NCI-H510A (cell line): ENCODE measurements around the gene CD164L2.

Source experiments
- DNase-seq: peaks from one replicate; lab custom pipeline; 2025; lab: John Stamatoyannopoulos, UW

Gene CD164L2

DNA sequence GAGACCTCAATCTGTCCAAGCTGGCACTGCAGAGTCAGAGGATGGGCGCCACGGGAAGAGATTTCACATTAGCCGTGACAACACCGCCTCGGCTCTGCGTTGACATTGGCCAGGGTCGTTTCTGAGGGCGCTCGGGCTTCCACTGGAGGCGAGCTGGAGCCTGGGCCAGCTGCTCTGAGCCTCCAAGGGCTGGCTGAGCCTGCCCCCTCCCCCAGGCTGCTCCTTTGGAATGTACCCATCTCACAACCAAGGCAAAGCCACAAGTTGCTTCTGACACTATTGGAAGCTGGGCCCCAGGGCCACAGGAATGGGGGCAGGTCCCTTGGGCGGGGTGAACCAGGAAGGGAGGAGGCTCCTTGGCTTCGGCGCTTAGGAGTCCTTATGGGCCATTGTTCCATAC lies 21.9 kb upstream of the CD164L2 start:
- DNase-seq, result no peak

DNA sequence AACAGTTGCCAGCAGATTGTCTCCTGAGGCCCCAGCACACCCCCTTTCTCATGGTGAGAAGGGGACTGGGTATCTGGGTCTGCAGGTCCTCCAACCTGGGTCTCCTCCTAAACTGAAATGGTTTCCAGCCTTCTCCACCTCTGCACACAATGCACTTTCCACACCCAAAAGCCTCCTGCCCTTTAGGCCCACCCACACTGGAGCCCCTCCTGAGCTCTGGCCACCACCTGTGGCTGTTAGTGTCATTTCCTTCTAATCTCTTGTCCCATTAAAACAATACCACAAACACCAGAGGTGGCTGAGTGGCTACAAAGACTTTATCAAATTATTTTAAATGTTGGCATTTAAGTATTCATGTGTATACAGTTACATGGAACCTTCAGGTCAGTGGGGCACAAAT lies 20.8 kb upstream of the CD164L2 start:
- no peak for DNase-seq

DNA sequence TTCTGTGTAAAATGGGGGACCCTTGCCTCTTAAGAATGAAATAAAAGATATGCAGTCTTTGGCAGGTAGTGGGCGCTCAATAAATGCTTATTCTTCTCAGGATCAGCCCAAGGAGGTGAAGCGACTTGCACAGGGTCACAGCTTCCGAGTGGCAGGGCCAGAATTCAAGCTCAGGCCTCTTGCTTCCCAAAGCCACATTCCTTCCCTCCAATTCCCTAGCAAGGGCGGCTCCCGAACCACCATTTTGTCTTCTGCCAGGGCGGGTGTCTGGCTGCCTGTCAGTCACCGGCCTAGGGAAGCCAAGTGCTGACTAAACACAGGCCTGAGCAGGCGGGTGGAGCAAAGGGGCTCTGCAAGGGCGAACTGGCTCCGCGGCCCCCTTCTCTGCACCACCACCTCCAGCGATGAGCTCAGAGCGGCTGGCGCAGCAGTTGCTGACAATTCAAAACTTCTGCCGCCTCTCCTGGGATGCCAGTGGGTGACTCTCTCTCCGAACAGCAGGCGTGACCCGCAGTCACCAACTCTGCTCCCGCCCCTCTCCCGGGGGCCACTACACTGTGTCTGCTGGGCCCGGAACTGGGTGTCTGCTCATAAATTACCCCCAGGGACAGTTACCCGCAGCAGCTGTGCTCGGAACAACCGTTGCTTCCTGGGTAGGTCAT lies 20.1 kb upstream of the CD164L2 start:
- DNase-seq, result no peak

DNA sequence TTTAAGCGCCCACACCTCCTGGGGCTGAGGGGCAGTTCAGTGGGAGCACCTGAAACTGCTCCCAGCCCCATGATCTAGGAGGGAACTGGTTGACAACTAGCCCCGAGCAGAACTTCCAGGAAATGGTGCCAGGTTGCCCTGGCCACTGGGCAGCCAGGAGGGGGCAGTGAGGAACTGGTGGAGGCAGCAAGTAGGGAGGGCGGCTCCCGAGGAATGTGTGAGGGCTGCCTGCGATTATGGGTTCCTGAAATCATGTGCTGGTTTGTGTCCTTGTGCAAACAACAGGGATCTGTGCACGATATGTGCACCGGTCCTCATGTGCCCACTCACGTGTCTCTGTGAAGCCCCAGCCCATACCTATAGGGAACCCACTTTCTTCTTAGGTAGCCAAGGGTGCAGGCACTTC lies 19.2 kb upstream of the CD164L2 start:
- no peak for DNase-seq

DNA sequence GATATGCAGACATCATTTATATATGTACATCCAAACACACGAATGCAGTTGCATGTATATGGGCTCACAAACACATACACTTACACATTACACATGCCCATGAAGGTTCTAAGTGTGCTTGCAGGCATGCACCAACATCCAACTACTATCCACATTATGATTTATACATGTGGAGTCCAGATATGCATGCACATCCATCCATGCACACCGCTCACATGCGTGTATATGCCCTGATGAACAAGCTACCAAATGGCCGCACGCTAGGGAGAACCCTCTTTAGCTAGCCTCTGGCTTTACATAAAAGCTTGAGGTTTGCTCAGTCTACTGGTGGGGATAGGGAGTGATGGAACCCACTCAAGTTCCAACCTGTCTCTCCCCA lies 17.8 kb upstream of the CD164L2 start:
- no peak for DNase-seq

DNA sequence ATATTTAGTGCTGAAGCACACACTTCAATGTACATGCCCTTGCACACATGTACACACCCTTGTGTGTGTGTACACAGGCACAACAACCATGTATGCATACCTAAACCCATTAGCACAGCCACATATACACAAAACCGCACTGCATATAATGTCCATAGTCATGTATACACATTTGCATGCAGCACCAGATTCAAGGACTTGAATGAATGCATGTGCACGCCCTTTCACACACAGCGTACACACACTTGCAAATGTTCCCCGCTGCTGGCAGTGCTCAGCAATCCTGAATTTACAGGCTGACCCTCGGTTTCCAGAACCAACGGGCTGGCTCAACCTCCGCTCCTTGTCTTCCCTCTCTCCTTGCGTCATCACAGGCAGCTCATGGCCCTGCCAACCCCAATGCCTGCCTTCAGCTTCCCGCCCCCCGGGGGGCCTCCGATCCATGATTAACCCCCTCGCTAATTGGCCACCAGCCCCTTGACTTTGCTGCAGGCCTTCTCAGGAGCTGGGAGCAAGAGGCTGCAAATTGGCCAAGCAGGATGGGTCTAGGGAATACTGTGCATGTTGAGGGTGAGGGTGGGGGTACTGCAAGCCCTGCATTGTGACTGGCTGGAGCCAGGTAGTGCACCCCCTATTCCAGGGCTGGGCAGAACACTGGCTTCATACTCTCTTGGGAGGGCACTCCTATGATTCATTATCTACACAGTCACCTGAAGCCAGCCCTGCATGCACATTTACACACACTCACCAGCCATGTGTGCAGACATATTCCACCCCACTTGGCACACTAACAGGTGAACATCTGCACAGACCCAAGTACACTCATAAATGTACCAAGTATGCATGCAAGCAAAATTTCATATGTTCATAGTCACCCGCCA lies 17.2 kb upstream of the CD164L2 start:
- DNase-seq, result no peak

DNA sequence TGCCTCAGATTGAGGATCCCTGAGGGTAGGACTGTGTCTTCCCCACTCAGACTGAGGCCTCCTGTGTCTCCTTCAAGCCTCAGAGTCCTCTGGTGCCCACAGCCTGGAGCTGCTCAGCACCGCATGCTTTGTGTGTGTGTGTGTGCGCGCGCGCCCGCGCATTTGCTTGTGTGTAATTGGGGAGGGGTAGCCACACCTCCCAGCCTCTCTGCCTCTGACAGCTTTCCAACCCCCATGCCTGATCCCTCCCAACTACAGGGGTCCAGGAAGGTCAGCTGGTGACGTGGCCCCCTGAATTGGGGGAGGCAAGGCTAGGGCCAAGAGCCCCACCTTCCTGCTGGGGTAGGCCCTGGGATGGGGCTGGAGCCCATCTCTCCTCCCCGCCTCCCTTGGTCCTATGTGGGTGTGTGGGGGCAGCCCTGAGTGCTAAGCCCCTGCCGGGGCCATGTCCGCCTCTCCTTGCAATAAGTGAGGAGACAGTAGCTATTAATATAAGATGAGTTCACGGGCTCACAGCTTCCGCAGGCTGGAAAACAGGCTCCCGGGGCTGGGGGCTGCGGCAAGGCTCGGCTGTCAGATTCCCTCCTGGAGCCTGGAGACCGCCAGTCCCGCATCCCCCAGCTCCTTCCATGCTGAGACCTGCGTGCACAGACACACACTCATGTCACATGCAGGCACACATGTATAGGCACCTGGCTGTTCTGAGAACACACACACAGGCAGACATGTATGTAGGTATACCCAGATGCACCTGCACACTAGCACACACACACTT lies 16.3 kb upstream of the CD164L2 start:
- no peak for DNase-seq

DNA sequence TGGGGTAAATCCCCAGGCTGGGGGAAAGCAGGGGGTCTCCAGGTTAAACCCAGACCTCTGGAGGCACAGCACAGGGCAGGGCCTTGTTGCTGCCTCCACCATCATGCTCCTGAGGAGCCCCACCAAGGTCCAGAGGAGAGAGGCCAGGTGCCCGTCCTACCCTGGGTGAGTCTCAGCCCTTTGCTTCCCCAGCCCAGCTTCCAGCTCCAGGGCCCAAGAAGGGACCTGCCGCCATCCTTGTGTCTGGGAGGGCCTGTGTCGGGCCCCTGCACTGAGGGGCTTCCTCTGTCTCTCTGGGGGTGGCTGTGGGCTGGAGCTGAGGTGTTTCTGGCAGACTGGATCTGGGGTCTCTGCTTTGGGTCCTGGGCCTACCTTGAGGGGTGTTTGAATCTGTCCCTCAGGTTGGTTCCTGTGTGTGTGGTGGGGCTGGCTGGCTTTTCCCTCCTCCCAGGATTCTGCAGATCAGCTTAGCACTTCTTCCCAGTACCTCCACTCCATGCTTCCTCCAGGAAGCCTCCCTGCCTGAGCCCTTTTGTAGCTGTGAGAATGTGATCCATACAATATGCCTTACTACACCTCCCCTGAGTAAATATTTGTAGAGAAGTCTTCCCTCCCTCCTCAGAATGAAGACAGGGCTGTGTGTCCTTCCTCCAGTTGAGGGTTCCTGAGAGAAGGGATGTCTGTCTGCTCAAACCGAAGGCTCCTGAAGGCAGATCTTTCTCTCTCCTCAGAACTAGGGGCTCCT lies 15.4 kb upstream of the CD164L2 start:
- DNase-seq, result no peak

DNA sequence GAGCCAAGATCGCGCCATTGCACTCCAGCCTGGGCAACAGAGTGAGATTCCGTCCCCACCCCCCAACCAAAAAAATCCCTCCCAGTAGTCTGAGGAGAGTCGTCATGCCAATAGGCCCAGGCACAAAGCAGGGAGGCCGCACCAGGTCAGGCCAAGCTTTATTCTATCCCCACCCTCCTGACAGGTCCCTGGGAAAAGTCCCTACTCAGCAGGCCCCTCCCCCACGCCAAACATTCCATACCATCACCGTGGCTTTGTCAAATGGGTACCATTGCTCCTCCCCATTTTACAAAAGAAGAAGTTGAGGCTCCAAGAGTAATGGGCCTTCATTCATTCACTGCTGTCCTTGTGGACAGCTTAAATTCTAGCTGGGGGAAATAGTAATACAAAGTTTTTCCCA lies 14.6 kb upstream of the CD164L2 start:
- no peak for DNase-seq

DNA sequence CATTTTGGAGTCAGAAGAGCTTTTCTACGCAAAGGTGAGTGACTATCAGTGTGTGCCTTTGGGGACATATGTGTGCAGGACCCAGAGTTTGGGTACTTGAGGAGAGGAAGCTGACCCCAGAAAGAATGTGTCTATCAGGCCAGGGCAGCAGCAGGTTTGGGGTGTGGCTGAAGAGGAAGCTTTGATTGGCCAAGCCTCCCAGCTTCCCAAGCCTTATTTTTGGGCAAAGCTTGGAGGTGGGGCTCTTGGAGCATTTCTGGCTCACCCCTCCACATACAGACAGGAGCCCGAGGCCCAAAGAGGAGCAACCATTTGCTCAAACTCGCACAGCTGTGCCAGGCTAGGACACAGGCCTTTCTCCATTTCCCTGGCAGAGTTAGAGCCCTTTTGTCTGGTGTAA lies 14.0 kb upstream of the CD164L2 start:
- DNase-seq, result no peak

DNA sequence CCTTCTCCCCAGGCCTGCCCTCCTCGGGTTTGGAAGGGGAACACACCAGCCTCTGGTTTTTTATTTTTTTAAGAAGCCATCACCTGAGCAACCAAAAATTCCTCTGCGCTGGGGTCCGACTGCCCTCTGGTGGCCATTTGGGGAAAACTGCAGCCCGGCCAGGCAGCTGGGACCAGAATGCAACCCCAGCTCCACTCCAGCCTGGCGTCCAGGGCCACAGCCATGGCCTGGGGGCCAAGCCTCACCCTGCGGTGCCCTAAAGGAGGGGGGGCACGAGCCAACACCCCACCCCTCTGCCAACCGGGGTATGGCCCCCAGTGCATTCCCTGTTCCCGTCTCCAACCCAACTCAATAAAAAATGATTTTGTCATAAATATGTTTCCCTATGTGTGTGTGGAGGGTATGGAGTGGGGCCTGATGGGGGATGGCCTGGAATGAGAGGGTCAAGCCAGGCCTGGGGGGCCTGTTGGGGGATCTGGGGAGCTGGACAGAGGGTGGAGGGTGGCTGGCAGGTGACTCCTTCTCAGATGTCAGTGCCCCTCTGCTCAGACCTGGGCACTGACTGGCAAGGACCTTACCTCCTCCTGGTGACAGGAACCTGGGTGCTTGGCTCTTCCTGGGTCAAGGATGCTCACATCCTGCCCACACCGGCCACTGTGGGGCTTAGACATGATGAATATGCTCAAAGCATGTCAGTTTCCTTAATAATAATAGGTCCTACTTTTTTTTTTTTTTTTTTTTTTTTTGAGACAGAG lies 12.5 kb upstream of the CD164L2 start:
- no peak for DNase-seq

DNA sequence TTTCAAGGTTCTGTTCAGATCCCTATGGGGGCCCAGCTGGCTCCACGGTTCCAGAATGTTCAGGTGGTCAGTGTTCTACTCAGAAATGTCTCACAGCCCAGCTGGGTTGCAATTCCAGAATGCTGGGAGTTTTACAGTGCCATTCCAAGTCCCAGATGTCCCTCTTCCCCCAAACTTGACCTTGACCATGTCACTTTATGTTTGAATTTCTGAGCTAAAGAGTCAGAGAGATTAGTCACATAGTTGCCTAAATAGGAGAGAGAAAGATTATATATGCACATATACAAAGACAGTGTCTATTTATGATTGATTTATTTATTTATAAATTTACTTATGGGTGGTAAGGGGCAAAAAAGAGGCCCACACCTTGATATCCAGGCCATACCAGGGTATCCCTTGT lies 11.8 kb upstream of the CD164L2 start:
- DNase-seq, result no peak

DNA sequence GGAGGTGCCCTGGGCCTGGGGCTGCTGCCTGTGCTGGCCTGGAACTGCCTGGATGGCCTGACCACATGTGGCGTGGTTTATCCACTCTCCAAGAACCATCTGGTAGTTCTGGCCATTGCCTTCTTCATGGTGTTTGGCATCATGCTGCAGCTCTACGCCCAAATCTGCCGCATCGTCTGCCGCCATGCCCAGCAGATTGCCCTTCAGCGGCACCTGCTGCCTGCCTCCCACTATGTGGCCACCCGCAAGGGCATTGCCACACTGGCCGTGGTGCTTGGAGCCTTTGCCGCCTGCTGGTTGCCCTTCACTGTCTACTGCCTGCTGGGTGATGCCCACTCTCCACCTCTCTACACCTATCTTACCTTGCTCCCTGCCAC lies 11.1 kb upstream of the CD164L2 start:
- DNase-seq, result no peak

DNA sequence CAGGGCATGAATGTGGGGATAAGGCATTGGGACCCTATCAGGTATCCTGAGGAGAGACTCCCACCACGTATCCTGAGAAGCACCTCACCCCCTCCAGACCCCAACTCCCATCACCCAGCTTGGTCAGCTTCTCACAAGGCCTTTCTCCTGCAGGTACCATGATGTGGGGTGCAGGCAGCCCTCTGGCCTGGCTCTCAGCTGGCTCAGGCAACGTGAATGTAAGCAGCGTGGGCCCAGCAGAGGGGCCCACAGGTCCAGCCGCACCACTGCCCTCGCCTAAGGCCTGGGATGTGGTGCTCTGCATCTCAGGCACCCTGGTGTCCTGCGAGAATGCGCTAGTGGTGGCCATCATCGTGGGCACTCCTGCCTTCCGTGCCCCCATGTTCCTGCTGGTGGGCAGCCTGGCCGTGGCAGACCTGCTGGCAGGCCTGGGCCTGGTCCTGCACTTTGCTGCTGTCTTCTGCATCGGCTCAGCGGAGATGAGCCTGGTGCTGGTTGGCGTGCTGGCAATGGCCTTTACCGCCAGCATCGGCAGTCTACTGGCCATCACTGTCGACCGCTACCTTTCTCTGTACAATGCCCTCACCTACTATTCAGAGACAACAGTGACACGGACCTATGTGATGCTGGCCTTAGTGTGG lies 10.6 kb upstream of the CD164L2 start:
- DNase-seq, result no peak

DNA sequence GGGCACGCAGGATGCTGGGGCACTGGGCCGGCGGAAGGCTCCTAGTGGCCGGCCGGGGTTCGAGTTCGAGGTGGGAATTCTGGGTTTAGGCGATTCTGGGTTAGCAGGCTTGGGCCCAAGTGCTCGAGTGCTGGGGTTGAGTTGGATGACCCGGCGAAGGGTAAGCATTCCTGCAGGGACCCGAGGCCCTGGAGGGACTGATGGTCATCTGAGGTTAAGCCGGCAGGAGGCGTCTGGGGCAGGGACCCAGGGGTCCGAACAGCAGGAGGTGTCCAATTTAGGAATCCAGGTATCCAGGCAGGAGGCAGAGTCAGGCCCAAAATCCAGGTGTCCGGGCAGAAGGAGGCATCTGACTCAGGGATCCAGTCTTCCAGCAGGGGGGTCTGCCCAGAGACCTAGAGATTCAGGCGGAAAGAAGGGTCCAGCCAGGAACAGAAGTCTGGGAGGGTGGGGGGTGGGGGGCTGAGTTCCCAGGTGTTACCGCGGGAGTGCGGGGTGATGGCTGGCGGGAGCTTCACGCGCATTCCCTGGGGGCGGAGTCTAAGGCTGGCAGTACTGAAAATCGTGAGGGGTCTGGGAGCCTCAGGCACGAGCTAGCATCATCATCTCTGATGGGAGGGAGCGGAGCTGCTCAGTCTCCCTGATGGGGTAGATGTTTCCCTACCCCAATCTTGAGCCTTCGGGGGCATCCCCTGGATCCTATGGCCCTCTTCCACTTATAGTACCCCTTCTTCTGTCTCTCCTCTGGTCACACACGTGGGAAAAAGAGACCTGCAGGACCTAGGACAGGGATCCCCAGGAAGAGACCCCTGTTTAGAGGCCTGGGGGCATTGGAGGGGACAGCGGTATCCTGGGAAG lies 9.9 kb upstream of the CD164L2 start:
- no peak for DNase-seq

DNA sequence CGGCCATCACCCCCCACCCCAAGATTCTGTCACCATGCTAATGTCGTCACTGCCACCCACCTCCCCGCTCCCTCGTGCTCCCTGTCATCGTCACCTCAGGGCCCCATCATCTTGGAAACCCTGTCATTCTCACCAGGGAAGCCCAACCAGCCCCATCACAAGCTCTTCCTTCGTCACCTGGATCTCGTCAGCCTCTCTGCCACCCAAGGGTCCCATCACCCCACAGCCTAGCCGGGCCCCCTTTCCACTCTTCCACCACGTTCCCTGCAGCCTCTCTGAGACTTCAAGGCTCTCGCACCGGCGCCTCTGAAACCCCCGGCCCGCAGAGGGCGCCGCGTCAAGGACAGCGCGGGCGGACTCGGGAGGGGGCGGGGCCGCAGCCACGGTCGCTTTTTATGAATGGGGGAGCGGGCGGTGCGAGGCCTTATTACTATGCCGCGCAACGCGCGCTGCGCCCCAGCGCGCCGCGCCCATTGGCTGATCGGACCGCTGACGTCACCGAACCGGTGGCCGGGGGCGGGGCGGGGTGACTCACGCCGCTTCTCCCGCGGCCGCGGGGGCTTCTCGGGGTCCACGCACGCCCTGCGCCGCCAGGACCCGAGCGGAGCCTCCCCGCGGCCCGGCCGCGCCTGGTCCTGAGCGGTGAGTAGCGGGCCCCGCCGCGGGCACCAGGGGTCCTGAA lies 9.1 kb upstream of the CD164L2 start, which contains the start of gene GPR3:
Gene GPR3, plus strand, starts transcription at position 527 of the 682 bp plus-strand sequence. CDS start 1,177 bp downstream, outside the sequence.
- peak; percentile 90 for DNase-seq

DNA sequence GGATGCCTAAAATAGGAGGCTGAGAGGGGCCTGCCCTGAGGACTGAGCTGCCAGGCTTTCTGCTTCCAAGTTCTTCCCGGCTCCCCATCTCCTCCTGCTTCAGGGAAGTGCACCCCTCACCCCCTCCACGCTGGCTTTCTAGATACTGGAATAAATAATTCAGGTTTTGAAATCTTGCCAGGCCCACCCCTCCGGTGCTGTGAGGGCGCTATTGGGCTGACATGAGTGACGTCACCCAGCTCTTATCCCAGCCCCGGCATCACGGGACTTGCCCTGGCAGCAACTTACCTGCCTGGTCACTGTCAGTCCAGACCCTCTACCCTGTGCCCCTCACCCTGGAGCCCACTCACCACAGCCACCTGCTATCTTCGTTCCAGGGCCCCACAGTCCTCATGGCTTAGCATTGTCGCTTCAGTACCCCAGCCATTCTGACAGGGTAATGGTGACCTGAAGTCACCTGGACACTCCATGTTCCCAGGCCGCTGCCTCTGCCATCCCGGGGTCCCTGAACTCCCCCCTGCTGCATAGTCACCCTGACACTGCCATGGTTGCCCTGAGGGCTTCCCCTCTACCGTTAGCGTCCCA lies 8.5 kb upstream of the CD164L2 start:
- no peak for DNase-seq

DNA sequence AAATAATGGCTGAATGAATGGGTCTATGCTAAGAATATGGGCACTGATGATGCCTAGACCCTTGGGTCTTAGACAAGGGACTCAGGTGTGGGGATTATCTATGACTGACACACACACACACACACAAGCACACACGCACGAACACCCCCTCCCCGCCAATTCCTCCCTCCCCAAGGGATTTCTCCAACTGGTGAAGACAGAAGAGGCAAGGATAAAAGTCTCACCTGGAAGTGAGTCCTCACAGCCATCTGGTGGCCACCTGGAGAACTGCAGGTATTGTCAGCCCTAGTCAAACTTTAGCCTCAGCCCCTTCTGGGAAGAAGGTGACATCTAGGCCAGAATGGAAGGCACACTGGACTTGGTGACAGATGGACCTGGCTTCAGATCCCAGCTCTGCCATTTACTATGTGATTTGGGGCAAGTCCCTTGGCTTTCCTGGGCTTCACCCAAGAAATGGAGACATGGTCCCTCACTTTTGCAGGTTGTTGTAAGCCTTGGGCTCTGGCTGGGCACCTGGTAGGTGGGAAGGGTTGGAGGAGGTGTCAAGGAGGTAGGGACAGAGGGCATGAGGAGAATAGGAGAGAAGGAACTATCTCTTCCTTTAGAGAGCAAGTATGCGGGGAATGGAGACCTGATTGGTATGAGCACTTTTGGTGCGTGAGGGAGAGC lies 5.3 kb upstream of the CD164L2 start:
- no peak for DNase-seq
